Activated CD8-positive, alpha-beta memory T cell treated with anti-CD3 and anti-CD28 coated beads for 48 hours (primary cell): ENCODE results near the gene PTPRE.

Source experiments
- DNase-seq, 3 experiments: peaks; one replicate each; pipeline ENCODE4 v3.0.0-alpha.2; 2020; ENCODE audit warnings: low read depth in 2 of 3, low spot score in 2 of 3

PTPRE gene

GRCh38 chr10:127997271-127997670, 90.4 kb downstream of the PTPRE start:
- DNase-seq, result no peak

- no peak for DNase-seq
These were observed 91.0 kb downstream of the PTPRE start for GRCh38 chr10:127997937-127998336.

DNA sequence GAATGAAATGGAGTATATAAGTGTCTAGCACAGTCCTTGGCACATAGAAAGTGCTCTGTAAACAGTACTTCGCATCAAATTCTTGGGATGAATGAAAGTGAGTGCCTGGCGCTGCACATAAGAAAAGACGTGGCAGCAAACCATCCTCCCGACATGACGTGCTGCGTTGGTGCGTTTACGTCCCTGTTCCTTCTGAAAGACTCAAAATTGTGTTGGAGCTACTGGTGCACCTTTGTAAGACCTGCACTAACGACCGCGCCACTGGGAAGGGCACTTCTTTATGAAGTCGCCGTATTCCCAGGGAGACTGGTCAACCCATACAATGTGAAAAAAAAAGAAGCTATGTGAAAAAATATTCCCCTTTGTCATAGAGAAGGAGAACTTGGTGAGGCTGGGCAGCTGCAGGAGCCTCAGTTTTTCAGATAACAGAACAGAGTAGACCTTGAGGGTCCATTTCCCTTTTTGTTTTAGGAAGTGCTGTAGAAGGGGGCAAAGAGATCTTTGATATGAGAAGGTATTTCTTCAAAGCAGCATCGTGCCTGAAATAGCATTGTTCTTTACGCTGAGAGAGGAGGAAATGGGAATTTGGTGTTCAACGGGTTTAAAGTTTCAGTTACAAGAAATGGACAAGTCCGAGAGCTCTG, 91.7 kb downstream of the PTPRE start:
- DNase-seq, result no peak

GRCh38 chr10:127999297-128000129, 92.6 kb downstream of the PTPRE start:
- no peak for DNase-seq

DNA sequence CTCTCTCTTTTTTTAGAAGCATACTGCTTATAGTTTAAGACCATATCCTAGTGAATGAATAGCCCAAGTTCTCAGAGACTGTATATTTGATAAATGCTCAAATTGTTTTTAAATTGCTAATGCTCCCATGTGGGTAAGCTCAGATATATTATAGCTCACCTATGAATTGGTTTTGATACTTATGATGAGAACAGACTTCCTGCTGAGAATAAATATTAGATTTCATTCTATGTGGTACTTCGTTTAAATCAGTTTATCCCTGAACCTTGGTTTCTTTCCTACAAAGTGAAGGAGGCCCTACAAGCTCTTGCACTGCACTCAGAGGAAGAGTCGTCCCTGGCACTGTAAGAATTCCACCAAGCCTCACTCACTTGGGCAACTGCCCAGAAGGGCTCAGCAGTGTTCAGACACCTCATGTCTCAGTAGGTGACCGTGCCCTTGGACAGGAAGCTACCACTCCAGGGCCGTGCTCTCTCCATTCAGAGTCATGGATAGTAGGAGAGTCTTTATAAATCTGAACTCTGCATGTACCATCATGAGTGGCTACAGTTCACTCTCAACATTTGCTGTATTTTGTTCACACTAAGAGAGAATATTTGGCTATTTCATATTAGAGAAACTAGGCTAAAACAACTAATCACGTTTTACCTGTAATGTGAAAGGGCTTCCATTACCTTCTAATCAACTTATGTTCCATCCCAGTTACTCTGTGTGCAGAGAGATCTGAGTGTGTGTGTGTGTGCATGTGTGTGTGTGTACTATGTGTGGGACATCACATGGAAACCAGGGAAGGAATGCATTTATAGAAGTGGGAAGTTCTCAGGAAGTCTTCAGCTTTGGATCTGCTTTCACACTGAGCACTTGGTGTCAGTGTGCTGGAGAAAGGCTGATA, 93.8 kb downstream of the PTPRE start:
- DNase-seq, result no peak

DNA sequence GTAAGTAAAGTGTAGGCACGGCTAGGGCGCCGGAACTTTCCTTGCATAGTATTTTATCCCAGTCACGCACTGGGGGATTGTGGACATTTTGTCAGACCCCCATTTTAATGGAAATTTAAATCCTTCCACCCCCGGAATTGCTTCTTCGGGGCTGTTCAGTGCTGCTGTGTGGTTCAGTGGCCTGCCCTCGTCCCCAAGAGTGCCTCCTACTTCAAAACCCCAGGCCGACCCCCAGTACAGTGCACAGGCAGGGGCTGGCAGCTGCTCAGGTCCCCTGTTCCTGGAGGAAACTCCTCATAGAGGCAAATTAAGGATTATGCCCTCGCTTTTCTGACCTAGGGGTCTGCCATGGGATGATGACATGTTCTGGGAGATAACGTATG, 94.5 kb downstream of the PTPRE start:
- DNase-seq, result no peak

- DNase-seq, result no peak
These were observed 94.9 kb downstream of the PTPRE start for GRCh38 chr10:128001849-128002248.

DNA sequence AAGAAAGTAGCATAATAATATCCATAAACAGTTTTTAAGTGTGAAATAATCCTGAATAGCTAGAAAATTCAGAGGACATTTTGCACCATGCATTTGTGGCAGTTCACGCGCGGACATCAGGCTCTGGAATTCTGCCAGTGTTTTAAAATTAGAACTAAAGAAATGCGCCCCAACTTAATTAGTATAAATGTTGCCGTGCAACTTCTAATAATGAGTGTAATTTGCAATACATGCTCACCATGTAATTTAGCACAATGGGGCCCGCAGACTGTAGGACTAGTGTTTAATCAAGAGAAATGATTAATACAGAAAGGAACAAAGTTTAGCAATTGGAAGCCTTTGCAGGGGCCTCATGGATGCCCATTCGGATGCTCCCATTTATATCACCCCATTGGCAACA, 96.6 kb downstream of the PTPRE start:
- DNase-seq, result no peak

DNA sequence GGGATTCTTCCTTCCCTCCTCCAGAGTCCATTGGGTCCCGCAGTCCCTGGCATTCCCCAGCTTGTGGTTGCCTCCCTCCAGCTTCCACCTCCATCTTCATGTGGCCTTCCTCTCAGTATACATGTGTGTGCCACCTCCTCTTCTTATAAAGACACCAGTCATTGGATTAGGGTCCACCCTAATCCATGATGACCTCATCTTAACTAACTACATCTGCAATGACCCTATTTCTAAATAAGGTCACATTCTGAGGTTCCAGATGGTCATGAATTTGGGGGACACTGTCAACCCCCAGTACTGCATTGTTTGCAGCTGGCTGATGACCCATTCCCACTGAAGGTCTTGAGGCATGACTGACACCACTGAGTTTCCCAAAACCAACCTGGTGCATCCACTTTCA, 99.0 kb downstream of the PTPRE start:
- no peak for DNase-seq

DNA sequence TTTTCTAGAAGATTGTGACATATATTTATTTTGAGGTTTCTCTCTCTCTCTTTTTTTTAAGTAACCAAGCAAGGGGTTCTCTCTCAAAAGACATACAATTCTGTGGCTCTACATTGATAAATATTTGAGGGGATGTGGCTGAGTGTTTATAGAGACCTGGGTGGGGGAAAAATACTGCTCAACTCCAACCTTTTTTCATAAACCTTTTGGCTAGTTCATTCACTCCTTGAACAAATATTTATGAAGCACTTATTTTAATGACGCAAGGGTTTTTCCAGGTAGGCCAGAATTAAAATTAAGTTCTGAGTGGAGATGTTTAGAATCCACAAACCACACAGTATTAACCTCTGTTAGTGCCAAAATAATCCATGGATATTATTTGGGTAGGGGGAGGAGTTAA, 100.2 kb downstream of the PTPRE start:
- DNase-seq, result no peak

- no peak for DNase-seq
These were observed 101.1 kb downstream of the PTPRE start for GRCh38 chr10:128007971-128008370.

DNA sequence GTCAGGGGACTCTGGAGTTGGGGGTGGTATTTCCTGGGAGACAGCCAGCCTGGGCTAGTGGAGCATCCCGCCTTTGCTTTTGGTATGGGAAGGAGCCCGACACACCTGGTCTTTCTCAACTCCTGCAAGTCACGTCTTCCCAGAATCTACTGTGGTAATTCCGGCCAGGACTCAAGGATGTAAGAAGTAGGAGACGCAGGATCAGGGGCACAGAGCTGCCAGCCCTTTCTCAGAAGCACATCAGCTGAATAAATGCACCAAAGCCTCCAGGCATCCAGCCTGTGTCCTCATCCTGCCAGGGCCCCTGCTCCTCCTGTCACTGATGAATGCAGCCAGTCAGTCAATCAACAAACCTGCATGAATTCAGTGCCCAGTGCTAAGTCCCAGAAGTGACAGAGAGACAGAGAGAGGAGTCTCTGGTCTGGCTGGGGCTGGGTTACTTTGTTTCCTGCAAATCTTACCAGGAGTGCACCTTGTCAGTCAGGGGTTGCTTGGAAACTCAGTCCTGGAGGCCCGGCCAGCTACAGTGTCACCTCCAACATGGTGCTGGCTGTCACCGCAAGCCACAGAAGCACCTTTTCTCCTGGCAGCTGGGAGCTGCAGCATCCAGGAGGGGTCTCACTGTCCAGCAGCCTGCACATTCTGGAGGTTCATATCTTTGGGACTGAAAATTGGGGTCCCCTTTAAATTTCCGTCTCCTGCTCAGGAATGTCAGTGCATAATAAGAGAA, 101.8 kb downstream of the PTPRE start:
- DNase-seq, result no peak

GRCh38 chr10:128009372-128010126, 102.6 kb downstream of the PTPRE start:
- no peak for DNase-seq

DNA sequence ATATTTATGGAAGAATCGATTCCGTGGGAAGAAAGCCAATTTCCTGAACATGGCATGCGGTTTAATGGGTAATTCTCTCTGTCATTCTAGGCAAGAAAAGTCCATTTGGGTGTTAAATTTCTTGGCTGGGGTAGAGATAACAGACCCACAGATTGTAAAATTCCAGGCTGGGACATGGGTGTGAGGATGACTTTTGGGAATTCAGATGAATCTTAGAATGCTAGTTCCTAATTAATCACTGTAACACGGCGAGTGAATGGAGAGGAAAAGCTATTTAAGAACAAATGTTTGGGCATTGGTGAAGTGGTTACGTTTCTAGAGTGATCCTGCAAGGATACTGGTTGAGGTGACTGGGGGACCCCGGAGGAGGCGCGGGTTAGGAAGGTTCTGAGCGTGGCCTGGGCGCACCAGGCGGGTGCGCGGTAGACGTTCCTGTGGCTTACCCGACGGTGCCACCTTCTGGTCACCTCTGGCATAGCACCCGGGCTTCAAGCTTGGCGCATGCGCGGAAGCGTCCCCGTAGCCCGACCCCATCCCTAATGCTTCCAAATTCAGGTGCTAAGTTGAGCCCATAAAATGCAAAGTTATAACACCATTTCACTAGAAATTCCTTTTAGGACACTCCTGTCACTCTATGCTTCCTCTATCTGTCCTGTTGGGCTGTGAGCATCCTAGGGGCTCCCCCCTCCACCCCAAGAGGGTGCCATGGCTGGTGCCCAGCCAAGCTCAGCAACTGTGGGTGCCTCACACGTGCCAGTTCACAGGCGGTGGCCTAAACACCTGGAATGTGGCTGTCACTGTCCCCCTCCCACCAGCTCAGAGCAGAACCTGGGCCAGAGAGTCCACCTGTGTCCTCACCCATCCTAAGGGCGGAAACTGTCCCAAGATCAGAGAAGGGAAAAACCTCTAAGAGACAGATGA, 104.4 kb downstream of the PTPRE start:
- DNase-seq, result peak; percentile 68 to 95 (median 90)

DNA sequence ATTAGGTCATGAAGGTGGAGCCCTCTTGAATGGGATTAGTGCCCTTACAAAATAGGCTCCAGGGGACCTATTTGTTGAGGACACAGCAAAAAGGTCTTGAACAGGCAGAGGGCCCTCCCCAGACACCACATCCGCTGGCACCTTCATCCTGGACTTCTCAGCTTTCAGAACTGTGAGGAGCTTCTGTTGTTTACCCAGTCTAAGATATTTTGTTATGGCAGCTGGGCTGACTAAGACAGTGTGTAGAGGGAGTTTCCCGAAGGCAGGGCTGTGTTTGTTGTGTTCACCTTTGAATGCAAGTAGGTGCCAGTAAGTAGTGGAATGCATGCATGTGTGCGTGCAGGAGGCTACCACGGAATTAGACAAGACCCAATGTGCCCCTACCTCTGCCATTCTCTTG, 106.7 kb downstream of the PTPRE start:
- DNase-seq, result no peak

DNA sequence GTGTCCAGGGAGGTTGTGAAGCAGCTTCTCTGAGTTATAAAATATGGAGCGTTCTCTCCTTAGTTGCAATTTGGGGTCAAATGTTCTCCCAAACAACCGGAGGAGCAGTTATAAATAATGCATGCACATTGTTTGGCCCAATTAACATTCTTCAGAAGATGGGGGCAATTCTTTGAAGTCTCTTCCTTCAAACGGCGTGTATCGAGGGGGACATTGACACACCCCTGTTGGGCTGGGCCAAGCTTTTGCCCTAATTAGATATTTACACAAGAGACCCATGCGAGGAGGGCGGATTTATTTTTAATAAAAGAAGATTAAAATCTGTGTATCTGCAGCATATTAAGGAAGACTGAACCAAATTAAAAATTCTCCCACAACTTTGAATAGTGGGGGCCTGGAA, 107.3 kb downstream of the PTPRE start:
- no peak for DNase-seq

DNA sequence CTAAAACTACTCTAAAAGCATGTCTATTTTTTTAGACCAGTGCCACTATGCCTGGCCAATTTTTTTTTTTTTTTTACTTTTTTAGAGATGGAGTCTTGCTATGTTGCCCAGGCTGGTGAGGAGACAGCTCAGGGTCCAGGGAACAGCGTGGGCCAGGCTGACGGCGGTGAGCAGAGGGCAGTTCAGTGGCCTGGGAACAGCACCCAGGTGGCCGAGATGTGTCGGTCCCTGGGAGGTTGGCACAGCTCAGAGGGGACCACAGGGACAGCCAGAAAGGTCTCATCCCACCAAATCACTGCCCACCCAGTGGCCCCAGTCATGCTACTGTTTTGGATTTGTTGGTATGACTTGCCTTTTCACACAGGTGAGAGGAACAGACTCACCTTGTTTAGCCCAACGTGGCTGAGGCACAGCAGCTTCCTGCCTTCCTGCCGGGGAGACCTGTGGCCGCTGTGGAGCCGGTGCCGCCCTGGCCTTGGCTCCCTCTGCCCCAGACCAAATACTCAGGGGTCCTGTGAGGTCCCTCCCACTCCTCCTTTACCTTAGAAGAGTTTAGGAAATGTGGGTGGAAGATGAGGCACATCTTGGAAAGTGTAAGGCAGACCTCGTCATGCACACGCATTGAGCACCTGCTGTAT, 109.6 kb downstream of the PTPRE start:
- no peak for DNase-seq

DNA sequence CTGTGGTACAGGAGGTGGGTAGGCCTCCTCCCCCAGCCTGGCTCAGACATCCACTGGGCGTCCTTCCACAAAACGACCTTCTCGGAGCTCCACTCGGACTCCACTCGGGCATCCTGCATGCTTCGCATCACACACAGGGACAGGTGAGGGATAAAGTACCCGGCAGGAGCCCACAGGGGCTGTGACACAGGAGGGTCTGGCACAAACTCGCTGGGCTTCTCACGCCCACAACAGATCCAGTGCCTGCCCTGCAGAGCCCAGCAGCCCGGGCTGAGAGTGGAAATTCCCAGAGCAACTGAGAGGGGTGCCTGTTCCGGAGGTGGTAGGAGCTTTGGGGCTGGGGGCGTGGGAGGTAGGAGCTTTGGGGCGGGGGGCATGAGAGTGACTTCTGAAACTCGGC, 110.9 kb downstream of the PTPRE start:
- no peak for DNase-seq

- DNase-seq, result no peak
These were observed 111.3 kb downstream of the PTPRE start for GRCh38 chr10:128018236-128018635.
